HG03095 (cell line): Measurements from ENCODE around the gene CDH2.

Experiments used
- ATAC-seq: cut with Tn5 transposase; IDR thresholded peaks from one replicate; pipeline ENCODE4 v1.9.1; 2021; ENCODE audit warnings: moderate library complexity; ENCODE audit not compliant: unreplicated experiment

Gene CDH2

GRCh38 chr18:28176948-28177827 is at the start of gene CDH2:
TSS of gene CDH2 (minus strand) at chr18:28177130. CDS start at chr18:28177022, 108 bp downstream.
- ATAC-seq: no peak

GRCh38 chr18:28212060-28212459 is 35.1 kb upstream of the CDH2 start:
- no peak for ATAC-seq

- no peak for ATAC-seq
Measured at GRCh38 chr18:28208712-28209265, 31.9 kb upstream of the CDH2 start.

GRCh38 chr18:28208268-28208667 is 31.3 kb upstream of the CDH2 start:
- ATAC-seq: no peak

- ATAC-seq: no peak
Measured at GRCh38 chr18:28204154-28204553, 27.2 kb upstream of the CDH2 start.

- ATAC-seq: no peak
Measured at GRCh38 chr18:28201056-28201455, 24.1 kb upstream of the CDH2 start.

GRCh38 chr18:28198620-28199019 is 21.7 kb upstream of the CDH2 start:
- ATAC-seq: no peak

- ATAC-seq: no peak
Measured at GRCh38 chr18:28193177-28193778, 16.3 kb upstream of the CDH2 start.

- ATAC-seq: peak; percentile 62
Measured at GRCh38 chr18:28189400-28190239, 12.7 kb upstream of the CDH2 start.

- no peak for ATAC-seq
Measured at GRCh38 chr18:28185121-28185520, 8.2 kb upstream of the CDH2 start.

GRCh38 chr18:28183418-28184078 is 6.6 kb upstream of the CDH2 start:
- no peak for ATAC-seq

- ATAC-seq: no peak
Measured at GRCh38 chr18:28181616-28182015, 4.7 kb upstream of the CDH2 start.

- ATAC-seq: no peak
Measured at GRCh38 chr18:28178720-28179119, 1.8 kb upstream of the CDH2 start.

- ATAC-seq: no peak
Measured at GRCh38 chr18:28177828-28178635, 1.1 kb upstream of the CDH2 start.

- no peak for ATAC-seq
Measured at GRCh38 chr18:28176698-28176947, 307 bp downstream of the CDH2 start.

- no peak for ATAC-seq
Measured at GRCh38 chr18:28175930-28176697, 816 bp downstream of the CDH2 start.

GRCh38 chr18:28175150-28175929 is 1.6 kb downstream of the CDH2 start:
- ATAC-seq: no peak

- ATAC-seq: no peak
Measured at GRCh38 chr18:28174181-28174905, 2.6 kb downstream of the CDH2 start.
